GM19463 (cell line): ENCODE data around the gene MAGI2.

Source experiments
- ATAC-seq: cut with Tn5 transposase; IDR thresholded peaks from one replicate; pipeline ENCODE4 v1.9.1; 2021; ENCODE audit warnings: mild to moderate bottlenecking, moderate library complexity; ENCODE audit not compliant: unreplicated experiment

MAGI2 gene

GRCh38 chr7:78172933-78173591 is 1280.4 kb downstream of the MAGI2 start:
- no peak for ATAC-seq

DNA sequence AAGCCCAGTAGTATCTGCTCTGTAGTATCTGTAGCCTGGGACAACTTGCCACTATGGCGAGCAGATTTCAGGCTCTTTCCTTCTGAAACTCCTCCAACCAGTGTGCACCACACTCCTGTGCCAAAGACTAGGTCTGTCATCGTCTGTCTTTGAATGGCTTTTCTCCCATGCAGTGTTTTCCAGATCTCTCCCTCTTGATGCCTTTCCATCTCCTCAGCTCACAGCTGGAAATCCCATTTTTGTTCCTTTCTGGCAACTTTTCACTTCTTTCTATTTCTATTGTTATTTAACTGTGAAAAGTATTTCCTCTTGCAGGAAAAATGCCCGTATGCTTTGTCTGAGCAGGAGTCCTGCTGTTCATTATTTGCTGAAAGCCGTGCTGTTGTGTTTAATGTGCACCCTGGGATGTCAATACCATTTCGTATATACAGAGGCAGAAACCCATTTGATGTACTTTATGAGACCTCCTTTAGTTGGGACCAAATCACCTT is 1281.2 kb downstream of the MAGI2 start:
- ATAC-seq = no peak

DNA sequence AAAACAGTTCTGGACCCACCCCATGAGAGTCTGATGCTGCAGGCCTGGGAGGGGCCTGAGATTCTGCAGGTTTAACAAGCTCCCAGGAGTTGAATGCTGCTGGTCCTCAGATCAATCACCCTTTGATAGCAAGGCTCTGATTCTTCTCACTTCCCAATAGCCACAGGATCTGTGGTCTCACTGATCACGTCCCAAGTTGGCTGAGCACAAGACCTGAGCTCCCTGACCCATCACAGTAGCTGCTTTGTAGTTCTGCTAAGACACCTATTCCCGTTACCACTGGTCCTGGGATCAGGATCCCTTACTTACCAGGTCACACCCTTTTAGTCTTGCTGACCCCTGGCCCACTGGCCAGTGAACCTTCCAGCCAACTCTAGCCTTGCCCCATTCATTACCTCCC is 1282.1 kb downstream of the MAGI2 start:
- ATAC-seq = no peak

GRCh38 chr7:78170815-78171214 is 1282.7 kb downstream of the MAGI2 start:
- no peak for ATAC-seq

DNA sequence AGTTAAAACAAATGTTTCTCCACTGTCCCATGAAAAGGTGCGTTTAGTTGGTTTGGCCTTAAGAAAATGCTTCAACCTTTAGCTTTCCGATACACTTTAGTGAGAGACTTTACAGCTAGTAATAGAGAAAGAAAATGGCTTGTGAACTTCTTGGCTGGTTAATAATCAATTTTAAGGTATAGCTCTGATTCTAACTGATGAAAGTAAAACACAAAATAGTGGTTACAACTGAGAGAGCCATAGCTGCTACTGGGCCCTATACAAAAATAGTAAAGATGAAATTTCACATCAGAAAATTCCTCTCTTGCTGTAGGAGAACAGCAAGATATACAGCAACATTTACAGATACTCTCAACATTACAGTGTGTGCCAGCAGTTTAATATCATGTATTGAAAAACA is 1283.5 kb downstream of the MAGI2 start:
- no peak for ATAC-seq

DNA sequence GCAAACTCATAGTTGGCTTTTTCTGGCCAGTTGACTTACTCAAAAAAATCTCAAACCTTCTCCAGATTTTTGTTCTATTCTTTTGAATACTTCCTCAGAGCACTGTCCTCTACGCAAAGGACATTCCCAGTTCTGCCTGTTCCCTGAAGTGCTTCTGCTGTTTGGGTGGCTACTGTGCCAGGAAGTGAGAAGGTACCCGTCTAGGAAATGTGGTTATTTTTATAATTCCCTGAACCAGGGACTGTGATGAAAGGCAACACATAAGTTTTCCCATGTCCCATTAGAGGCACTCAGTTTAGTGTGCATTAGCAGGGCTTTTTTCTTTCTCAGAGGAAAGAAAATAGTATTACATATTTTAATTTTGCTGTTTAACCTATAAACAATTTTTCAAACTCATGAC is 1284.6 kb downstream of the MAGI2 start:
- ATAC-seq = no peak

DNA sequence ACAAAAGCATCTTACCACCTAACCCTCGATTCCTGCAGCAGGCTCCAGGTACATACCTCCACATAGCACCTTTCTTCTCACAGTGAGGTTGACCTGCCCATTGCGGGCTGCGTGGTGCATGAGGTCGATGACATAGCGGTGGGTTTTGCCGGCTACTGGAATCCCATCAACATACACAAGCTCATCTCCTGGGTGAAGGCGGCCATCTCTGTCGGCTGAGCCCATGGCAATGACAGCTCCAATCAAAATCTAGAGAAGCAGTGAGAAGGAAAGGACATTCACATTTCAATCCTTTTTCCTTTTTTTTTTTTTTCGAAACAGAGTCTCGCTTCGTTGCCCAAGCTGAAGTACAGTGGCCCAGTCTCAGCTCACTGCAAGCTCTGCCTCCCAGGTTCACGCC is 1285.6 kb downstream of the MAGI2 start:
- no peak for ATAC-seq

DNA sequence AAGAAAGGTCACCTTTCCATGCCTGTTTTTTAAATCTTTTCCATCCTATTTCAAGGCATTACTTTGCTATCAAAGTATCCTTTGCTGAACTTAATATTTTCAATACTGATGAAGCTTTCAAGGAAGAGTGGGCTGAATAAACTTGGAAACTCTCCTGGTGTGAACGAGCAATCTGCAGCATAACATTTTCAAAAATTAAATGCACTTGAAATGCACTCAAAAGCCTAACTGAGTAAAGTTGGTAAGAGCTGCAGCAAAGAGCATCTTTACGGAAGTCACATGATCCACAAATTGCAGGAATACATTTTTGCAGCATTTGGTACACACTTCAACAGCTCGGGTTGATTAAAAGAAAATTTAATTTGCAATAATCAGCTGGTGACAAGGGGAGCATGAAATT is 1287.6 kb downstream of the MAGI2 start:
- ATAC-seq = no peak

DNA sequence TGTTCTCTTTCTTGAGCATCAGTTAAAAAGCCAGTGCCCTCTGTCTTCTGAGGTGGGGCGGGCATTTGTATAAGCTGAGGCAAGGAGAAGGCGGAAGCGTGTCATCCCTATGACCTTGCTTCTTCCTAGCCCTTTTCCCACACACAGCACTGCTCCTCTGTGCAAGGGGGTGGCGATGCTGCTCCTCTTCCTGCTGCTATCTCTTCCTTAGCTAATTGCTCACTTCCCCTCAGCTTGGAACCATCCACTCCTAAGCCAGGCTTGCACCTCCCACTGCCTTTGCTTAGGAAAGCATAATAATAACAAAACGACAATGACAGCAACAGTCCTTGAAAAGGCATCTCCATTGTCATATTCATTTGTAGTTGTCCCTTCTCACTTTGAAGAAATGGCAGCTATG is 1288.0 kb downstream of the MAGI2 start:
- ATAC-seq = no peak

DNA sequence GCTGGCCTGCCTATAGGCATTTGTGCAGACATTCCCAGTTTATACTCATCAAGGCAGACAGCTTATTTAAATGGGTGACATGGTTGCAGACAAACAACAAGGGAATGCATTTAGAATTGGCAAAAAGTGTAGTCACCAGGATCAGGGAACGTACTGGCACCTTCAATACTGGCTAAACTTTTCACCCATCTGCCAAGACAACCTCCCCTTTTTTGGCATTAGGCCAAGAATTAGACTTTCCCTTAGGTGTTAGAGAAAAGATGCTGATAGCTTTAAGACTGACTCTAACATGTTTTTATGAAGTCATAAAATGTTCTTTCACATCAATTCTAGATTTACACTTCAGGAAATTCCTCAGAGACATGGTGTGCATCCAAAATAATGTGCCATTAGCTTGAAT is 1289.0 kb downstream of the MAGI2 start:
- ATAC-seq = no peak

- ATAC-seq = no peak
Observed at GRCh38 chr7:78161781-78162180, 1291.7 kb downstream of the MAGI2 start.

GRCh38 chr7:78159545-78159944 is 1293.9 kb downstream of the MAGI2 start:
- no peak for ATAC-seq

DNA sequence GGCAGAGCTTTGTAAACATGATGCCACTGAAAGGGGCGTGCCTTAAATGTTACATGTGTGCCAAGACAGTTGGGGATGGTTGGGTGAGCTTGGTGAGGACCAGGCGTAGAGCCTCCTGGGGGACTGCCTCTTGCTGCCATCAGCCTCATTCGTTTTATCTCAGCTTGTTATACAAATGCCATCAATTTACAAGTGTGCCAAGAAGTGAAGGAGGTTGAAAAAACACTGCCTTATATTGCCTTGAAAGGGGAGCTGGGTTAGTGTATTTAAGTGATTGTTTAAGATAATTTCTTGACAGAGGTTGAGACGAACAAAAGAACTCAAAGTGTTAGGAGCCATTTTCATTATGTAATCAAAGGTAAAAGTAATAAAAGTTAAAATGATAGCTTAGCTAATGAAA is 1300.2 kb downstream of the MAGI2 start:
- no peak for ATAC-seq

DNA sequence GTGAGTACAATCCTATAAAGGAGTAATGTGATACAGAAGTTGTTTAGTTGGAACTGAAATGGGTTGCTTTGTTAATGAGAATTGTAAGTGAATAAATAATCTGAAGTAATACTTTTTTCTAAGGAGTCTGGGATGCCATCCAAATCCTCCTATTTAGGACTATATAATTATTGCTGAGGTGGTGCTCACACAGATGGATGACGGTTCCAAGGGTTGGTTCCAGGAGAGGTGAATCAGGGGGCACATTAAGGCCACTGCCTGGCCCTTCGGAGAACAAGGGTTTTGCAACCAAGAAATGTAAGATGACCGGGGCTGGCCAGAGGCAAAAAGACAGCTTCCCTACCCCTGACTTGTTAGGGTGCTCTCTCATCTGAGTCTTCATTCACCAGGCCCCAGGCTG is 1302.2 kb downstream of the MAGI2 start:
- ATAC-seq = no peak

DNA sequence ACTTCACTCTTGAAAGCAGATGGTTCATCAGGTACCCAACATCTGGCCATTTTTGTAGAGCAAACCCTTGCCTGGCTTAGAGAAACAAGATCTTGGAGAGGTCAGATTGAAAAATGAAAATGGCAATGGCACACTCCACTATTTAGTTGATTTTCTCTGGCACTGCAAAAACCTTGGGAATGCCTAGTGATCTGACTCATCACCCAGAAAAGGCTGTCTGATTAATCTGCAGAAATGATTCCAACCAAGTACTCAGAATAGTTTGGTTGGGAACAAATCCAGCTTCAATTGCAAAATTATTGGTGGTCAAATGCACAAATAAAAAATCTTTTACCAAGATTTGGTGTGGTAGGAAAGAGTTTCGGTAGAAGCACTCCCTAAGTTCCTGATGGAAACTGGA is 1303.7 kb downstream of the MAGI2 start:
- ATAC-seq = no peak

DNA sequence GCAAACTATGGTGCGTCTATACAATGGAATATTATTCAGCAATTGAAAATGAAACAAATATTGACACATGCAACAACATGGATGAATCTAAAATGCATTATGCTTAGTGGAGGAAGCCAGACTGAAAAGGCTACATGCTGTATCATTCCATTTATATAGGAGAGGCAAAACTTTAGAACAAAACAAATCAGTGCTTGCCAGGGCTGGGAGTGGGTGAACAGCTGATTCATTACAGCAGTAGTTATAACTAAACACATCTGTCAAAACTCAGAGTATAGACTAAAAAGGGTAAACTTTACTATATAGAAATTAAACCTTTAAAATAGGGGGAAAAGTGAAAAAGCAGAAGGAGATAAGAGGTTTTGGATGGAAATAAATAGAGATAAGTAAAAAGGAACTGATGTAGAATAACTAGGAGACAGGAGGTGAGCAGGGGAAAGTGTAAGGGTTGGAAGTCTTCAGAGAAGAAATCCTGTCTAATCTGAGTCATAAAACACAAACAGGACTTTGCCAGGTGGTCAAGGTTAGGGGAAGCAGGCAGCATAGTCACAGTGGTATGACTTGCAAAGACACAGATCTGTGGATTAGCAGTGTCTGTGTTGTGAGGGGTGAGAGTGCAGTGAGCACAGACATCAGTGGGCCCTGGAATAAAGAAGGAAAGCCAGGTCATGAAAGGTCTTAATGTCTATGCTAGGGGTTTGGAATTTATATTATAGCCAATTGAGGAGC is 1305.1 kb downstream of the MAGI2 start:
- no peak for ATAC-seq

GRCh38 chr7:78146546-78146945 is 1306.9 kb downstream of the MAGI2 start:
- no peak for ATAC-seq

- ATAC-seq = no peak
Observed at GRCh38 chr7:78143661-78144060, 1309.8 kb downstream of the MAGI2 start.

DNA sequence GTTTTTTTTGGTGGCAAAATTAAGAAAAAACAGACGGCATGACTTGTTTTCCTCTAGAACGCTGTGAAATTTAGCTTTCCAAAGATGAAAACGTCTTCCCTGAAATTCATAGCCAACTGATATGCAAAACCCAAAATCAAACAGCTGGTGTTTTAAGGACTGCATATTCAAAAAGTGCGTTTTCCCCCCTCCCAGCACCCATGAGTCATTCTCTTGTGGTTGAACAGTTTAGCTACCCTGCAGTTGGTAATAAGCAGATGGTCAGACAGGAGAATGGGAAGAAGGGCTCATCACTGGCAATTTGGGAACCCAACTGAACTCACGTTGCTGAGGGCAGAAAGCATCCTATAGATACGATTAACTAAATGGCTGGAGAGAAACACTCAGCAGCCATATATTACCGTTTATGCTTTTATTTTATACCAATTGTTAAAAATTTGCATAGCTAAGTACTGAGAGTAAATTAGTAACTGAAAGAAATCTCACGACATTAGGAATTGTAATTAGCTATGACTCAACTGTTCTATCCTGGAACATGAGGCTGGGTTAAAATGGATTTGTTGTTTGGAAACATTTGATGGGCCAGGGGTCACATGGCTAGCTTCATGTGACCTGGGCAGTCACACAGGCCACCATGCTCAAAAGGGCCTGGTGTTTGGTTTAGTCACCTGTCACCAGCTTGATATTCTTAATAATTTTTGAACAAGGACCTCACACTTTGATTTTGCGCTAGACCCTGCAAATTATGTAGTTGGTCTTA is 1311.8 kb downstream of the MAGI2 start:
- ATAC-seq = no peak

- no peak for ATAC-seq
Observed at GRCh38 chr7:78140109-78140508, 1313.4 kb downstream of the MAGI2 start.

DNA sequence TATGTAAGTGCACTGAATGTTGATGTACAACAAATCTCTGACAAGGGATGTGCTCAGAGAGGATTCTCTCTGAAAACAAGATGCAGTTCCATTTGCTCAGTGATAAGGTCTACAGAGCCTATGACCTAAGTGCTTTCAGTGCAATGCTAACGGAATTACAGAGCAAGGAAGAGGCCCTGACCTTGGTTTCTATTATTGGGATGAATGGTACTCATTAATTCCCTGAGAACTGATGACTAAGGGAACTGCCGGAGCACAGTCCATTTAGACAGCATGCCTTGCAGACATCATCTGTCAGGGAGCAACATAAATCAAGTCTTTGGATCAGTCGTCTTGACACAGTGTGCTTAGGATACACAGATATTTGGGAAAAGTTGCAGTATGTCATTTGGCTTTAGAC is 1314.1 kb downstream of the MAGI2 start:
- ATAC-seq = no peak

DNA sequence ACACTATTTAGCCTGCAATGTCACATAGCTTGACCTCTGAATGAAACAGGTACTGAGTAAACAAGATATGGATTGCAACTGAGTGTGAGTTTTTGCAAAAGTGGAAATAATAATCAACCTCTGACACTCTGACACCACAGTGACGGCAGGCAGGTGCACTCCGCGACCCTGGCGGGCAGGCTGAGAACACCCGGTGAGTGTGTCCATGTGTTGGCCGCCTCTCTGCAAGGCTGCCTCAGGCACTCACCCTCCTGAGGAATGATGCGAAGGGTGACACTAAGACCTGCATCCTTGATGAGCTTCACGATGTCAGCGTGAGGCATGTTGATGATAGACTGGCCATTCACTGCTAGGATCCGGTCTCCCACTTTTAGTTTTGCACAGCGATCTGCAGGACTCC is 1318.7 kb downstream of the MAGI2 start:
- no peak for ATAC-seq
